Inflammatory macrophage (primary cell): Measurements from ENCODE around the gene TEX13D.
"Not testable (repeated sequence)": the region's sequence is repeated elsewhere in the genome, so short reads cannot be mapped to it uniquely, and the experiment has no call there.

Experiments used
- DNase-seq, 2 donors: peaks; one replicate each; pipeline ENCODE4 v3.0.0-alpha.2; 2020 to 2022
- total RNA-seq, 18 experiments: gene quantifications; one replicate each; lab custom pipeline; 2026; ENCODE audit warnings: mixed read lengths in 6 of 18, inconsistent platforms in 2 of 18; lab: John Stamatoyannopoulos, UW

The TEX13D gene
- total RNA-seq = 0 to 0.06 (median 0) reads per million in 18 experiments

GRCh38 chrX:124332481-124333424 is at the start of gene TEX13D:
Gene TEX13D (plus strand): TSS chrX:124332660. CDS start chrX:124332918, 258 bp downstream.
- DNase-seq = no peak

GRCh38 chrX:124289443-124289842 is 43.0 kb upstream of the TEX13D start:
- no peak for DNase-seq

GRCh38 chrX:124293810-124294209 is 38.6 kb upstream of the TEX13D start:
- no peak for DNase-seq

DNA sequence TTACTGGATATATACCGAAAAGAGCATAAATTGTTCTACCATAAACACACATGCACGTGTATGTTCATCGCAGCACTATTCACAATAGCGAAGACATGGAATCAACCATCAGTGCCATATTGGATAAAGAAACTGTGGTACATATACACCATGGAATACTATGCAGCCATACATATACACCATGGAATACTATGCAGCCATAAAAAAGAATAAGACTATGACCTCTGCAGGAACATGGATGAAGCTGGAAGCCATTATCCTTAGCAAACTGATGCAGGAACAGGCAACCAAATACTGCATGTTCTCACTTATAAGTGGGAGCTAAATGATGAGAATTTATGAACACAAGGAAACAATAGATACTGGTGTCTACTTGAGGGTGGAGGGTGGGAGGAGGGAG is 33.1 kb upstream of the TEX13D start:
- DNase-seq = not testable (repeated sequence)

DNA sequence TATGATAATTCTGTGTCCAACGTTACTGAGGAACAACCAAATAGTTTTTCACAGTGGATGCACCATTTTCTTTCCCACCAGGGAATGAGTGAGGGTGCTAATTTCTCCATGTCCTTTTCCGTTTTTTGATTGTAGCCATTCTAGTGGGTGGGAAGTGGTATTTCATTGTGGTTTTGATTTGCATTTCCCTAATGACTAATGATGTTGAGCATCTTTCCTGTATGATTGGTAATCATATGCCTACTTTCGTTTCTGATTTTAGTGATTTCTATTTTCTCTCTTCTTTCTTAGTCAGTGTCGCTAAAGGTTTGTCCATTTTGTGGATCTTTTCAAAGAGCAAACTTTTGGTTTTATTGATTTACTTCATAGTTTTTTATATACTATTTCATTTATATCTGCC is 32.1 kb upstream of the TEX13D start:
- no peak for DNase-seq

DNA sequence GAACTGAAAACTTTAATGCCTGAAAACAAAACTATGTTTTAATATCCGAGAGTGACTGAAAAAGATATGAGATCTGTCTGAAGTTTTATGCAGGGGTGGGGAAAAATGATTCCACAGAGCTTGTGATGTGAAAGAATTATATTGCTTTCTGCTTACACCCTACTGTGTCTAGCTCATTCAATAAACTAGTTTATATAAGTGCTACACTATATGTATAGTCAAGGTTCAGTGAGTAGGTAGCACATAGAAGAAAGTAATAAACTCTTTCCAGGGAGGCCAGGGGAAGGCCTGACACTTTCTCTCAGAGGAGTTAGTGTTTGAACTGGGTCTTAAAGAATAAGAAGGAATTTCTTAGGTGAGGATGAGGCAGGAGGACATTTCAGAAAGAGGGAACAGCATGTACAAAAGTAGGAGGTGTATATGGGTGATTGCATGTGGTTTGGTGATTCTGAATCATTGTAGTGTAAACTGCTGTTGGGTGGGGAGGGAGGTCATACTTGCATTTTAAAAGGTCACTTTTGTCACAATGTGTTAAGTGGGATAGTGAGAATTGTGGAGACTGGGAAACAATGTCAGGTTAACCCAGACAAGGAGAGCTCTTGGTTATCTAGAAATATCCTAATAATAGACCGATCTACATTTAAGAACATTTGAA is 25.1 kb upstream of the TEX13D start:
- DNase-seq = no peak

GRCh38 chrX:124325732-124326131 is 6.7 kb upstream of the TEX13D start:
- no peak for DNase-seq

- DNase-seq = no peak
Measured at GRCh38 chrX:124328765-124329164, 3.7 kb upstream of the TEX13D start.

GRCh38 chrX:124333862-124334261 is 1.4 kb downstream of the TEX13D start:
- DNase-seq = no peak

- not testable (repeated sequence) for DNase-seq
Measured at GRCh38 chrX:124334555-124334954, 2.1 kb downstream of the TEX13D start.

- no peak for DNase-seq
Measured at GRCh38 chrX:124335598-124335997, 3.1 kb downstream of the TEX13D start.

- DNase-seq = no peak
Measured at GRCh38 chrX:124337916-124338315, 5.5 kb downstream of the TEX13D start.

GRCh38 chrX:124338733-124339514 is 6.5 kb downstream of the TEX13D start:
- no peak for DNase-seq

DNA sequence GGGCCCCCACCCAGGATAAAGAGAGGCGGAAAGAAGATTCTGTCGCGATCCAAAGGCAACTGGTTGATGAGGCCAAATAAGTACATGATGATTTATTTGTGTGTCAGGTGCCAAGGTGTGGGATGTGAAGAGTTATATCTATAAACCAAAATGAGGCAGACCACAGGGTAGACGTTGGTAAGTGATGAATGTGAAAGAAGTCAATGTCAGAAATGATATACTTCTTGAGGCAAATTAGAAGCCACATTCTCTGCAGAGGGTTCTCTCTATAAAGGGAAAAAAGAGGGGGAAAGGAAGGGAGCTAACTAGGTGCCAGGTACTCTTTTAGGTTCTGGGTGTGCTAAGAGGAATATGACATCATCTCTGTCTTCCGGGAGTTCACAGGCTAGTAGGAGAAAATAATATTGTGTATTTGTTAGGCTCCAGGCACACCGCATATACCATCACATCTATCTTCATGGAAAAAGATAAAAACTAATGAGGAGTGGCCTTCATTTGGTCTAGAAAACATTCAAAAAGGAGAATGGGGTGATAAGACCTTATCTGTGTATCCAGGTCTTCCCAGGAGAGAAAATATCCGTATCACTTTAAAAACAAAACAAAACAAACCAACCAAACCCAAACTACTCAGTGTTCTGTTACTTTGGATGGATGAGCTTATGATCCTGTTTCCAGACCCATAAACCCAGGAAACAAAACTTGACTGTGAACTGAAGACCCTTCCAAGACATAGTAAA is 9.1 kb downstream of the TEX13D start:
- DNase-seq = no peak

DNA sequence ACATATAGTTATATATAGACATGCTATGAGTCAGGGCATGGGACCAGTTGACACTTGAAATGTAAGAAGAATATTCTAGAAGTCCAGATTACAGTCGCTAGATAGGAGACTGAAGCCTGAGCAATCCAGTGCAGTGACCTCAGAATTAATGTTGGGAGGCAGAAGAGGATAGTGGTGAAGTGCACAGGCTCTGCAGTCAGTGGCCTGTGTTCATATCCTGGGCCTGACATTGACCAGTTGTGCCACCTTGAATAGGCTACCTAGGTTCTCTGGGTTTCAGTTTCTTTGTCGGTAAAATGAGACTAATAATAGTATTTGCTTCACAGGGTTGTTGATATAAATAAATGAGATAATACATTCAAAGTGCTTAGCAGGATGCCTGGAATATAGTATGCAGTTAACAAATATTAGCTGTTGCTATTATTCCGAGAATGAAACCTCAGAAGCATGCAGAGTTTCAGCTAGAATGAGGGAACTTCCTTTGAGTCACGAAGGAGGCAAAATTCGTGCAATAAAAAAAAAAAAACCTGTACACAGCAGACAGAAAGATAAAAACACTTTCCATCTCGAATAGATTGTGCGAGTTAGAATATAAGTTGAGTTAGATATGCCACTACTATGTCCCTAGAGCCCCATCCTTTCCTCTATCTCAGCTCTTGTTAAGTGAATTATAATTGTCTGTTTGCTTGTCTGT is 9.9 kb downstream of the TEX13D start:
- no peak for DNase-seq

DNA sequence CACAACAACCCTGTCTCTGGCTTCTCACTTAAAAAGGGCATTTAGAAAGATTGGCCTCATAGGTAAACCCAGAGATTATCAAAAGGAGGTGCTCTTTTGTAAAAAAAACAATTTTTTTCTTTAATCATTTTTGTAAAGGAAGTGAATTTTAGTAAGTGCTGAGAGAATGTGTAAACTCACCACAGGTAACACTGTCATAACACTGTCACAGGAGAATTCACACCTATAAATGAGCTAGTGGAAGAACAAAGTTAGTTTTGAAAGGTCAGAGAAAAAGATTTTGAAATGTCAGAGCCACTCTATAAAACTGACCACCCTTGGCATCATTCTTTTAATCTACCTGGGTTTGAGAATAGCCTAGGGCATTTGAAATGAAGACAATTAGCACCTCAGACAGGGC is 10.6 kb downstream of the TEX13D start:
- no peak for DNase-seq

- no peak for DNase-seq
Measured at GRCh38 chrX:124344246-124344645, 11.8 kb downstream of the TEX13D start.

DNA sequence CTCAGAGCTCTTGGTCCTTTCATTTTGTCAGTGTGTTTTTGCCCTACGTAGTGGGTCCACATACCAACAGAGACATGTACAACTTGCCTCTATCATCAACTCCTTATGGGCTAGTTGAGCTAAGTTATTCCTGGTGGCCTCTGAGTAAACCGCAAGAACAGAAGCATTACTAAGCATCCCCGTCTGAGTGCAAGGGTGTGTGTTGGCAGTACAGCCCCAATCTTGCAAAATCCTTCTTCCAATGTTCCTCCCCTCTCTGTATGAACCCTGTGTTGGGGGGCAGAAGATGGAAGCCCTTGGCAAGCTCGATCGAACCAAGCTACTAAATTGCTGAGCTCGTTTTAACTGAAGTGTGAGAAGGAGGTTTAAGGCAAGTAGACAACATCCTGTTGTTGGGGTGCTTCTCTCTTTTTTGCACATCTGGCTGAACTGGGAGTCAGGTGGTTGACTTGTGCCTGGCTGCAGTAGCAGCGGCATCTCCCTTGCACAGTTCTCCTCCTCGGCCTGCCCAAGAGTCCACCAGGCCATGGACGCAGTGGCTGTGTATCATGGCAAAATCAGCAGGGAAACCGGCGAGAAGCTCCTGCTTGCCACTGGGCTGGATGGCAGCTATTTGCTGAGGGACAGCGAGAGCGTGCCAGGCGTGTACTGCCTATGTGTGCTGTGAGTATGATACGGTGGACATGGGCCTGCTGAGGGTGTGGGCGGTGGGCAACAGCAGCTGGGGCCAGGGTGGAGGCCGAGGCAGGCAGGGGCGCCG is 13.8 kb downstream of the TEX13D start, which contains the start of gene SH2D1A:
Gene SH2D1A (plus strand): TSS at position 447 of the 760 bp plus-strand sequence. CDS start 80 bp downstream, at position 527.
- no peak for DNase-seq

- no peak for DNase-seq
Measured at GRCh38 chrX:124346877-124347241, 14.4 kb downstream of the TEX13D start.

- no peak for DNase-seq
Measured at GRCh38 chrX:124347242-124347641, 14.8 kb downstream of the TEX13D start.

GRCh38 chrX:124348182-124348581 is 15.7 kb downstream of the TEX13D start:
- DNase-seq = no peak
